GM12878 (cell line): ENCODE measurements around the gene TMEM91. TPM values are rescaled to one million over a fixed set of nuclear protein-coding genes. Genes with fewer than 3 reads are reported as not detected.

Experiments used
- BHLHE40 ChIP-seq, 2 experiments: fragments of 450-650 bp in 1 of 2; IDR thresholded peaks; 2 replicates each; pipeline ENCODE4 v1.6.1; 2011 to 2017; ENCODE audit warnings: low read depth in 2 of 2, borderline replicate concordance in 1 of 2, improper control_type of control experiment in 1 of 2, low read length in 1 of 2, mild to moderate bottlenecking in 1 of 2
- CBFB ChIP-seq: IDR thresholded peaks from 2 replicates; pipeline ENCODE4 v1.6.1; 2016; ENCODE audit warnings: antibody characterized with exemption, low read depth
- CREB1 ChIP-seq: IDR thresholded peaks from 2 replicates; pipeline ENCODE4 v1.6.1; 2012; ENCODE audit warnings: low read depth, mild to moderate bottlenecking, inconsistent platforms
- DPF2 ChIP-seq: fragments of 450-650 bp; IDR thresholded peaks from 2 replicates; pipeline ENCODE4 v1.6.1; 2017; ENCODE audit warnings: mild to moderate bottlenecking
- IKZF1 ChIP-seq: fragments of 450-650 bp; conservative IDR thresholded peaks from 2 replicates; pipeline ENCODE4 v1.6.1; 2017; ENCODE audit warnings: antibody characterized with exemption, mild to moderate bottlenecking
- MEF2A ChIP-seq: IDR thresholded peaks from 2 replicates; pipeline ENCODE4 v1.6.1; 2011; ENCODE audit warnings: low read depth, mild to moderate bottlenecking, low read length, moderate library complexity; ENCODE audit not compliant: insufficient read depth
- MXI1 ChIP-seq: fragments of 150-350 bp; IDR thresholded peaks from 2 replicates; pipeline ENCODE4 v1.6.1; 2011; ENCODE audit warnings: low read depth, mild to moderate bottlenecking, inconsistent platforms, low read length, improper control_type of control experiment
- NBN ChIP-seq: fragments of 450-650 bp; IDR thresholded peaks from 2 replicates; pipeline ENCODE4 v1.6.1; 2016
- NFXL1 ChIP-seq: fragments of 450-650 bp; IDR thresholded peaks from 2 replicates; pipeline ENCODE4 v1.6.1; 2017; ENCODE audit warnings: antibody characterized with exemption, mild to moderate bottlenecking, borderline replicate concordance
- NFYB ChIP-seq: IDR thresholded peaks from 2 replicates; pipeline ENCODE4 v1.6.1; 2011; ENCODE audit warnings: low read depth, mild to moderate bottlenecking, low read length, improper control_type of control experiment, moderate library complexity; ENCODE audit not compliant: insufficient read depth
- POU2F2 ChIP-seq: IDR thresholded peaks from 3 replicates; pipeline ENCODE4 v1.6.1; 2011; ENCODE audit warnings: low read depth, mild to moderate bottlenecking, low read length, borderline replicate concordance
- TCF3 ChIP-seq: IDR thresholded peaks from 2 replicates; pipeline ENCODE4 v1.6.1; 2012; ENCODE audit warnings: low read depth, mild to moderate bottlenecking, low read length, borderline replicate concordance; ENCODE audit not compliant: insufficient read depth
- WRNIP1 ChIP-seq: IDR thresholded peaks from 2 replicates; pipeline ENCODE4 v1.6.1; 2011; ENCODE audit warnings: low read depth, low read length, improper control_type of control experiment, borderline replicate concordance
- ZZZ3 ChIP-seq: IDR thresholded peaks from 2 replicates; pipeline ENCODE4 v1.6.1; 2011; ENCODE audit warnings: low read depth; ENCODE audit not compliant: control insufficient read depth, insufficient read length
- polyA plus RNA-seq, 11 experiments: library from polyadenylated mRNA; depleted of rRNA in 4 of 11; unstranded in 6 of 11; stranded (reverse) in 5 of 11; fragments of >200 nt; fragmentation: Nextera tagmentation in 4 of 11; fragmentation: Illumina TruSeq in 1 of 11; extraction: Ambion mirVana in 4 of 11; extraction: Trizol in 1 of 11; gene quantifications; 1 replicate in 1 of 11; 2 replicates in 10 of 11; pipeline versions ENCODE4 v1.2.1 to v1.2.3, GENCODE V29; 2011 to 2016; ENCODE audit warnings: inconsistent platforms in 2 of 11, missing spikeins in 2 of 11, low read depth in 1 of 11
- total RNA-seq, 4 experiments: library from RNA; depleted of rRNA in 3 of 4; stranded (reverse); fragments of >200 nt in 3 of 4; fragmentation: Illumina TruSeq in 1 of 4; extraction: Trizol in 1 of 4; gene quantifications; 2 replicates each; pipeline versions ENCODE4 v1.2.1 to v1.2.3, GENCODE V29; 2013 to 2021
- TF ChIP-seq, protein P1 (sequence below): fragments of 450-650 bp; IDR thresholded peaks from 2 replicates; pipeline ENCODE4 v1.6.1; 2016; ENCODE audit warnings: mild to moderate bottlenecking, moderate library complexity, borderline replicate concordance
- TF ChIP-seq, protein P2 (sequence below): fragments of 450-650 bp; IDR thresholded peaks from 2 replicates; pipeline ENCODE4 v1.6.1; 2017; ENCODE audit warnings: mild to moderate bottlenecking, moderate library complexity

TMEM91 gene
- total and polyA plus RNA-seq, 10 of the 15 experiments (the other 5 are each of a cell fraction or from before 2014, with no cell fraction given) = 1.5 to 5.5 (median 2.7) TPM

DNA sequence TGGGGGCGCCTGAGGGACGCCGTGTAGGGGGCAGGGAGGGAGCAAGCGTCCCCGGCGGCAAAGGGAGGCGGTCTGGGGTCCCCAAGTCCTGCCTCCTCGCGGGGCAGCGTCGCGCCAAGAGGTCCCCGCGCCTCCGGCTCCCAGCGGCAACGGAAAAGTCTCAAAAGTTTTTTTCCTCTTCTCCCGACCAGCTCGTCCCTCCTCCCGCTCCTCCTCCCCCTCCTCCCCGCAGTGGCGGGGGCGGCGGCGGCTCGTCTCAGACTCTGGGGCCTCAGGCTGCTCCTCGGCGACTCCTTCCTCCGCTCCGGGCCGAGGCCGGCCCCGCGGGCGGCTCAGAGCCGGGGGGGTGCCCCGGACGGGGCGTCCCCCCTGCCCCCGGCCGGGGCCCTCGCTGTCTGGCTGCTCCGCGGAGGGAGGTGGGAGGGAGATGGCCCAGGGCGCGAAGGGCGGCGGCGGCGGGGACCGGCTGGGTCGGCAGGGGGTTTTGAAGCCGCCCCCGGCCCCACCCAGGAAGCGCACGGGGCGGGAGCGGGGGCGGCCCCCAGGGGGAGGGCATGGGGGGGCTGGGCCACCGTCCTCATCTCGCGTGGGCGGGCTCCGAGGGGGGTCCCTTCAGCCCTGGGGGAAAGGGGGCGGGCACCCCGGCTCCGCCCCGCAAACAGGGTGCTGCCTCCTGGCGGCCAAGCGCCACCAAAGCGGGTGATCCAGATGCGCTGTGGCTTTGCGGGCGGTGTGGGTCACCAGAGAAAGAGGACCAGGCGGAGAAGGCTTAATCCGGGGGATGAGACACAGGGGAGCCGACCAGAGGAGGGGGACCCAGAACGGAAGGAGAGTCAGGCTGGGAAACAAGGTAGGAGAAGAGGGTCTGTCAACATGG, 22.6 kb upstream of the TMEM91 start, which contains the start of gene TGFB1 (continued):
- TF ChIP-seq, protein P1, sequence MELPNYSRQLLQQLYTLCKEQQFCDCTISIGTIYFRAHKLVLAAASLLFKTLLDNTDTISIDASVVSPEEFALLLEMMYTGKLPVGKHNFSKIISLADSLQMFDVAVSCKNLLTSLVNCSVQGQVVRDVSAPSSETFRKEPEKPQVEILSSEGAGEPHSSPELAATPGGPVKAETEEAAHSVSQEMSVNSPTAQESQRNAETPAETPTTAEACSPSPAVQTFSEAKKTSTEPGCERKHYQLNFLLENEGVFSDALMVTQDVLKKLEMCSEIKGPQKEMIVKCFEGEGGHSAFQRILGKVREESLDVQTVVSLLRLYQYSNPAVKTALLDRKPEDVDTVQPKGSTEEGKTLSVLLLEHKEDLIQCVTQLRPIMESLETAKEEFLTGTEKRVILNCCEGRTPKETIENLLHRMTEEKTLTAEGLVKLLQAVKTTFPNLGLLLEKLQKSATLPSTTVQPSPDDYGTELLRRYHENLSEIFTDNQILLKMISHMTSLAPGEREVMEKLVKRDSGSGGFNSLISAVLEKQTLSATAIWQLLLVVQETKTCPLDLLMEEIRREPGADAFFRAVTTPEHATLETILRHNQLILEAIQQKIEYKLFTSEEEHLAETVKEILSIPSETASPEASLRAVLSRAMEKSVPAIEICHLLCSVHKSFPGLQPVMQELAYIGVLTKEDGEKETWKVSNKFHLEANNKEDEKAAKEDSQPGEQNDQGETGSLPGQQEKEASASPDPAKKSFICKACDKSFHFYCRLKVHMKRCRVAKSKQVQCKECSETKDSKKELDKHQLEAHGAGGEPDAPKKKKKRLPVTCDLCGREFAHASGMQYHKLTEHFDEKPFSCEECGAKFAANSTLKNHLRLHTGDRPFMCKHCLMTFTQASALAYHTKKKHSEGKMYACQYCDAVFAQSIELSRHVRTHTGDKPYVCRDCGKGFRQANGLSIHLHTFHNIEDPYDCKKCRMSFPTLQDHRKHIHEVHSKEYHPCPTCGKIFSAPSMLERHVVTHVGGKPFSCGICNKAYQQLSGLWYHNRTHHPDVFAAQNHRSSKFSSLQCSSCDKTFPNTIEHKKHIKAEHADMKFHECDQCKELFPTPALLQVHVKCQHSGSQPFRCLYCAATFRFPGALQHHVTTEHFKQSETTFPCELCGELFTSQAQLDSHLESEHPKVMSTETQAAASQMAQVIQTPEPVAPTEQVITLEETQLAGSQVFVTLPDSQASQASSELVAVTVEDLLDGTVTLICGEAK = 0 out of 2 replicates have a peak, but pooled peaks have one; percentile 23
- TF ChIP-seq NFXL1 (peak; percentile 100), POU2F2 (0 out of 3 replicates have a peak, but pooled peaks have one; percentile 3), ZZZ3 (no peak), DPF2 (peak; percentile 84), MEF2A (no peak), IKZF1 (peak; percentile 82), NFYB (no peak), CBFB (peak; percentile 54; the same call in 1 of the 2 replicates), MXI1 (peak; percentile 18; the same call in 1 of the 2 replicates), TCF3 (peak; percentile 62; the same call in 1 of the 2 replicates), CREB1 (no peak), BHLHE40 (IDR thresholded peaks at IDR 0.05; ENCODE audit: borderline replicate concordance in 1 of 2, low read depth in 2 of 2, low read length in 1 of 2) (peak; percentile 62 to 68; a peak in 3 of 4 replicates), NBN (peak; percentile 77), WRNIP1 (no peak)
- TF ChIP-seq, protein P2, sequence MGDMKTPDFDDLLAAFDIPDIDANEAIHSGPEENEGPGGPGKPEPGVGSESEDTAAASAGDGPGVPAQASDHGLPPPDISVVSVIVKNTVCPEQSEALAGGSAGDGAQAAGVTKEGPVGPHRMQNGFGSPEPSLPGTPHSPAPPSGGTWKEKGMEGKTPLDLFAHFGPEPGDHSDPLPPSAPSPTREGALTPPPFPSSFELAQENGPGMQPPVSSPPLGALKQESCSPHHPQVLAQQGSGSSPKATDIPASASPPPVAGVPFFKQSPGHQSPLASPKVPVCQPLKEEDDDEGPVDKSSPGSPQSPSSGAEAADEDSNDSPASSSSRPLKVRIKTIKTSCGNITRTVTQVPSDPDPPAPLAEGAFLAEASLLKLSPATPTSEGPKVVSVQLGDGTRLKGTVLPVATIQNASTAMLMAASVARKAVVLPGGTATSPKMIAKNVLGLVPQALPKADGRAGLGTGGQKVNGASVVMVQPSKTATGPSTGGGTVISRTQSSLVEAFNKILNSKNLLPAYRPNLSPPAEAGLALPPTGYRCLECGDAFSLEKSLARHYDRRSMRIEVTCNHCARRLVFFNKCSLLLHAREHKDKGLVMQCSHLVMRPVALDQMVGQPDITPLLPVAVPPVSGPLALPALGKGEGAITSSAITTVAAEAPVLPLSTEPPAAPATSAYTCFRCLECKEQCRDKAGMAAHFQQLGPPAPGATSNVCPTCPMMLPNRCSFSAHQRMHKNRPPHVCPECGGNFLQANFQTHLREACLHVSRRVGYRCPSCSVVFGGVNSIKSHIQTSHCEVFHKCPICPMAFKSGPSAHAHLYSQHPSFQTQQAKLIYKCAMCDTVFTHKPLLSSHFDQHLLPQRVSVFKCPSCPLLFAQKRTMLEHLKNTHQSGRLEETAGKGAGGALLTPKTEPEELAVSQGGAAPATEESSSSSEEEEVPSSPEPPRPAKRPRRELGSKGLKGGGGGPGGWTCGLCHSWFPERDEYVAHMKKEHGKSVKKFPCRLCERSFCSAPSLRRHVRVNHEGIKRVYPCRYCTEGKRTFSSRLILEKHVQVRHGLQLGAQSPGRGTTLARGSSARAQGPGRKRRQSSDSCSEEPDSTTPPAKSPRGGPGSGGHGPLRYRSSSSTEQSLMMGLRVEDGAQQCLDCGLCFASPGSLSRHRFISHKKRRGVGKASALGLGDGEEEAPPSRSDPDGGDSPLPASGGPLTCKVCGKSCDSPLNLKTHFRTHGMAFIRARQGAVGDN = peak; percentile 85
